Left forelimb (tissue), 1 donor: Measurements from ENCODE around the gene SARDH.
A peak's percentile ranks its signal among the peaks of the same experiment; 100 is the strongest.
"Not testable (repeated sequence)": the region's sequence is repeated elsewhere in the genome, so short reads cannot be mapped to it uniquely, and the experiment has no call there.

Source experiments
- DNase-seq: peaks from one replicate; pipeline ENCODE4 v3.0.0-alpha.2; 2018; ENCODE audit warnings: low spot score

Gene SARDH

GRCh38 chr9:133777068-133777791 lies 39.1 kb upstream of the SARDH start:
- no peak for DNase-seq

GRCh38 chr9:133775951-133776905 lies 38.1 kb upstream of the SARDH start:
- no peak for DNase-seq

GRCh38 chr9:133775291-133775690 lies 37.1 kb upstream of the SARDH start:
- DNase-seq: no peak

- DNase-seq: no peak
Observed at GRCh38 chr9:133774799-133775198, 36.6 kb upstream of the SARDH start.

GRCh38 chr9:133773889-133774655 lies 35.9 kb upstream of the SARDH start:
- DNase-seq: peak; percentile 48

GRCh38 chr9:133772581-133772980 lies 34.4 kb upstream of the SARDH start:
- peak; percentile 42 for DNase-seq

- peak; percentile 58 for DNase-seq
Observed at GRCh38 chr9:133771486-133772482, 33.6 kb upstream of the SARDH start.

- peak; percentile 61 for DNase-seq
Observed at GRCh38 chr9:133770076-133770777, 32.1 kb upstream of the SARDH start.

- peak; percentile 54 for DNase-seq
Observed at GRCh38 chr9:133769511-133770075, 31.4 kb upstream of the SARDH start.

- peak; percentile 53 for DNase-seq
Observed at GRCh38 chr9:133768859-133769510, 30.8 kb upstream of the SARDH start.

- peak; percentile 59 for DNase-seq
Observed at GRCh38 chr9:133768371-133768858, 30.3 kb upstream of the SARDH start.

- DNase-seq: no peak
Observed at GRCh38 chr9:133767625-133768024, 29.5 kb upstream of the SARDH start.

- no peak for DNase-seq
Observed at GRCh38 chr9:133767008-133767407, 28.9 kb upstream of the SARDH start.

- not testable (repeated sequence) for DNase-seq
Observed at GRCh38 chr9:133766234-133766633, 28.1 kb upstream of the SARDH start.

- no peak for DNase-seq
Observed at GRCh38 chr9:133763272-133764183, 25.4 kb upstream of the SARDH start.

GRCh38 chr9:133762488-133763271 lies 24.5 kb upstream of the SARDH start:
- DNase-seq: peak; percentile 61

- DNase-seq: peak; percentile 59
Observed at GRCh38 chr9:133761641-133762248, 23.6 kb upstream of the SARDH start.
